Keratinocyte (primary cell): ENCODE data around the gene LZTR1. TPM values are rescaled to one million over a fixed set of nuclear protein-coding genes. Genes with fewer than 3 reads are reported as not detected.
A peak's percentile ranks its signal among the peaks of the same experiment; 100 is the strongest.

Source experiments
- DNase-seq: peaks from one replicate; pipeline ENCODE4 v3.0.0-alpha.2; 2011; ENCODE audit warnings: low read depth, missing footprints, low spot score
- FAIRE-seq: peaks from 2 replicates; lab custom pipeline; 2011; peaks lifted over from hg19 to GRCh38; lab: Jason Lieb, UNC
- H2AFZ ChIP-seq: 2 replicates; pipeline ENCODE4 v1.6.0; 2012; ENCODE audit warnings: low read length, control low read depth, inconsistent platforms; ENCODE audit not compliant: control insufficient read depth
- H3K27ac ChIP-seq: 2 replicates; pipeline ENCODE4 v1.5.1; 2011; ENCODE audit warnings: low read length; ENCODE audit not compliant: control insufficient read depth, insufficient read depth
- H3K27me3 ChIP-seq: 3 replicates; pipeline ENCODE4 v1.6.0; 2011; ENCODE audit warnings: low read length; ENCODE audit not compliant: control insufficient read depth, insufficient read depth; ENCODE audit errors: extremely low read depth
- H3K36me3 ChIP-seq, 2 experiments: 2 replicates in 1 of 2; 3 replicates in 1 of 2; pipeline ENCODE4 v1.5.1; 2011; ENCODE audit warnings: low read length in 2 of 2, mild to moderate bottlenecking in 1 of 2; ENCODE audit not compliant: control insufficient read depth in 2 of 2, insufficient read depth in 2 of 2; ENCODE audit errors: extremely low read depth in 1 of 2
- H3K4me1 ChIP-seq: 3 replicates; pipeline ENCODE4 v1.5.1; 2011; ENCODE audit warnings: low read length; ENCODE audit not compliant: control insufficient read depth, insufficient read depth; ENCODE audit errors: extremely low read depth
- H3K4me2 ChIP-seq: 3 replicates; pipeline ENCODE4 v1.6.0; 2011; ENCODE audit warnings: low read depth, low read length; ENCODE audit not compliant: control insufficient read depth, insufficient read depth; ENCODE audit errors: extremely low read depth
- H3K4me3 ChIP-seq, 3 experiments: fragments of 200-600 bp in 1 of 3; sonication (generic) in 1 of 3; 2 replicates in 2 of 3; 3 replicates in 1 of 3; pipeline ENCODE4 v1.5.1; 2011 to 2016; ENCODE audit warnings: low read length in 3 of 3, mild to moderate bottlenecking in 3 of 3, control low read depth in 2 of 3, inconsistent platforms in 1 of 3, low read depth in 1 of 3, mixed read lengths in 1 of 3, mixed run types in 1 of 3, moderate library complexity in 1 of 3; ENCODE audit not compliant: control insufficient read depth in 2 of 3, insufficient read depth in 2 of 3; ENCODE audit errors: extremely low read depth in 1 of 3
- H3K79me2 ChIP-seq: 2 replicates; pipeline ENCODE4 v1.6.0; 2012; ENCODE audit warnings: low read length; ENCODE audit not compliant: control insufficient read depth, insufficient read depth
- H3K9ac ChIP-seq: 3 replicates; pipeline ENCODE4 v1.6.0; 2011; ENCODE audit warnings: low read length; ENCODE audit not compliant: control insufficient read depth, insufficient read depth; ENCODE audit errors: extremely low read depth
- H3K9me1 ChIP-seq: 3 replicates; pipeline ENCODE4 v1.6.0; 2011; ENCODE audit warnings: low read length; ENCODE audit not compliant: control insufficient read depth, insufficient read depth; ENCODE audit errors: extremely low read depth
- H3K9me3 ChIP-seq: 2 replicates; pipeline ENCODE4 v1.5.1; 2012; ENCODE audit warnings: low read depth, low read length; ENCODE audit not compliant: control insufficient read depth
- H4K20me1 ChIP-seq: 3 replicates; pipeline ENCODE4 v1.6.0; 2011; ENCODE audit warnings: low read length; ENCODE audit not compliant: control insufficient read depth, insufficient read depth; ENCODE audit errors: extremely low read depth
- EZH2 ChIP-seq: IDR thresholded peaks from one replicate; pipeline ENCODE4 v1.6.1; 2012; ENCODE audit warnings: inconsistent platforms, mild to moderate bottlenecking, low read length, moderate library complexity
- dilution Hi-C: fragments of 300-500 bp; cut with MboI; formaldehyde crosslinking; loops from one replicate; pipeline ENCODE4 v1.7.0; 2020; ENCODE audit warnings: low sequenced_read_pairs; ENCODE audit not compliant: extremely low pct_ligation_motif_present
- polyA plus RNA-seq, 5 experiments: library from polyadenylated mRNA; depleted of rRNA in 3 of 5; stranded (reverse) in 3 of 5; stranded (forward) in 1 of 5; unstranded in 1 of 5; fragments of >200 nt; gene quantifications; 1 replicate in 1 of 5; 2 replicates in 3 of 5; 3 replicates in 1 of 5; pipeline versions ENCODE4 v1.2.1 to v1.2.3, GENCODE V29; 2011 to 2012; ENCODE audit warnings: missing spikeins in 2 of 5, low read depth in 1 of 5, low replicate concordance in 1 of 5
- TF ChIP-seq, protein P1 (sequence below), 3 experiments: IDR thresholded peaks in 1 of 3; conservative IDR thresholded peaks in 1 of 3; optimal IDR thresholded peaks in 1 of 3; 2 replicates in 2 of 3; 3 replicates in 1 of 3; pipeline versions ENCODE3 to v1.5.1; 2011; ENCODE audit warnings: low read length in 3 of 3, mild to moderate bottlenecking in 3 of 3, moderate library complexity in 2 of 3, control low read depth in 1 of 3, inconsistent platforms in 1 of 3; ENCODE audit not compliant: insufficient read depth in 2 of 3; ENCODE audit errors: extremely low read depth in 1 of 3

Gene LZTR1
- polyA plus RNA-seq, 1 donor (not counting 4 experiments of a cell fraction or from before 2014, with no cell fraction given), result 37.0 TPM

GRCh38 chr22:20980523-20980922 is 1.6 kb upstream of the LZTR1 start:
- H3K79me2 ChIP-seq, result peaks cover 23% of the 10 kb centered on the region
- H3K9ac ChIP-seq, result no peak overlapping the region
- H3K4me1 ChIP-seq, result peaks cover 29% of the 10 kb centered on the region
- no peaks in the 10 kb centered on the region for H4K20me1 ChIP-seq
- H3K9me1 ChIP-seq, result no peaks in the 10 kb centered on the region
- dilution Hi-C loops, result no loop called here
- no peak overlapping the region for H2AFZ ChIP-seq
- no peaks in the 10 kb centered on the region for H3K27me3 ChIP-seq
- FAIRE-seq, result no peak
- TF ChIP-seq EZH2, result no peak
- TF ChIP-seq, protein P1, sequence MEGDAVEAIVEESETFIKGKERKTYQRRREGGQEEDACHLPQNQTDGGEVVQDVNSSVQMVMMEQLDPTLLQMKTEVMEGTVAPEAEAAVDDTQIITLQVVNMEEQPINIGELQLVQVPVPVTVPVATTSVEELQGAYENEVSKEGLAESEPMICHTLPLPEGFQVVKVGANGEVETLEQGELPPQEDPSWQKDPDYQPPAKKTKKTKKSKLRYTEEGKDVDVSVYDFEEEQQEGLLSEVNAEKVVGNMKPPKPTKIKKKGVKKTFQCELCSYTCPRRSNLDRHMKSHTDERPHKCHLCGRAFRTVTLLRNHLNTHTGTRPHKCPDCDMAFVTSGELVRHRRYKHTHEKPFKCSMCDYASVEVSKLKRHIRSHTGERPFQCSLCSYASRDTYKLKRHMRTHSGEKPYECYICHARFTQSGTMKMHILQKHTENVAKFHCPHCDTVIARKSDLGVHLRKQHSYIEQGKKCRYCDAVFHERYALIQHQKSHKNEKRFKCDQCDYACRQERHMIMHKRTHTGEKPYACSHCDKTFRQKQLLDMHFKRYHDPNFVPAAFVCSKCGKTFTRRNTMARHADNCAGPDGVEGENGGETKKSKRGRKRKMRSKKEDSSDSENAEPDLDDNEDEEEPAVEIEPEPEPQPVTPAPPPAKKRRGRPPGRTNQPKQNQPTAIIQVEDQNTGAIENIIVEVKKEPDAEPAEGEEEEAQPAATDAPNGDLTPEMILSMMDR (optimal IDR thresholded peaks at IDR 0.05 in 1 of 3, IDR thresholded peaks at IDR 0.05 in 1 of 3, conservative IDR thresholded peaks at IDR 0.05 in 1 of 3; ENCODE audit: extremely low read depth in 1 of 3, insufficient read depth in 2 of 3, low read length in 3 of 3), result no peak
- H3K36me3 ChIP-seq, result peaks cover 7 to 10% of the 10 kb centered on the region in 2 experiments
- H3K4me2 ChIP-seq, result peak overlapping the region; percentile 97
- DNase-seq, result no peak
- no peak overlapping the region for H3K27ac ChIP-seq
- H3K4me3 ChIP-seq, result no peak overlapping the region
- H3K9me3 ChIP-seq, result peaks cover 7% of the 10 kb centered on the region

GRCh38 chr22:20980938-20981722 is 967 bp upstream of the LZTR1 start:
- peaks cover 4% of the 10 kb centered on the region for H4K20me1 ChIP-seq
- peaks cover 7% of the 10 kb centered on the region for H3K9me3 ChIP-seq
- dilution Hi-C loops, result no loop called here
- peaks cover 29% of the 10 kb centered on the region for H3K4me1 ChIP-seq
- no peak for DNase-seq
- no peaks in the 10 kb centered on the region for H3K27me3 ChIP-seq
- H3K4me2 ChIP-seq, result peak overlapping the region; percentile 97
- H3K36me3 ChIP-seq, result peaks cover 12 to 14% of the 10 kb centered on the region in 2 experiments
- TF ChIP-seq, protein P1 (optimal IDR thresholded peaks at IDR 0.05 in 1 of 3, IDR thresholded peaks at IDR 0.05 in 1 of 3, conservative IDR thresholded peaks at IDR 0.05 in 1 of 3; ENCODE audit: extremely low read depth in 1 of 3, insufficient read depth in 2 of 3, low read length in 3 of 3), result no peak
- TF ChIP-seq EZH2, result no peak
- FAIRE-seq, result no peak
- peak overlapping the region; percentile 77 for H3K27ac ChIP-seq
- H3K9me1 ChIP-seq, result no peaks in the 10 kb centered on the region
- H3K79me2 ChIP-seq, result peaks cover 23% of the 10 kb centered on the region
- H3K4me3 ChIP-seq, result peak overlapping the region; percentile 75 to 93 (median 90)
- peak overlapping the region; percentile 91 for H3K9ac ChIP-seq
- peak overlapping the region; percentile 24 for H2AFZ ChIP-seq
